NT2/D1 (cell line): ENCODE measurements around the gene HLA-DQB2.
"Not testable (repeated sequence)": the region's sequence is repeated elsewhere in the genome, so short reads cannot be mapped to it uniquely, and the experiment has no call there.

ENCODE experiments used
- DNase-seq: peaks from one replicate; pipeline ENCODE4 v3.0.0-alpha.2; 2011; ENCODE audit warnings: low read depth, low spot score
- H3K27me3 ChIP-seq: 2 replicates; pipeline ENCODE4 v1.6.0; 2011; ENCODE audit warnings: mild to moderate bottlenecking; ENCODE audit not compliant: insufficient read length, insufficient read depth
- H3K36me3 ChIP-seq: 2 replicates; pipeline ENCODE4 v1.6.1; 2011; ENCODE audit warnings: mild to moderate bottlenecking, low read length, mixed read lengths; ENCODE audit not compliant: insufficient read depth, insufficient read length
- H3K4me1 ChIP-seq: 2 replicates; pipeline ENCODE4 v1.5.1; 2011; ENCODE audit not compliant: insufficient read depth, insufficient read length
- H3K4me3 ChIP-seq: 2 replicates; pipeline ENCODE4 v1.5.1; 2011; ENCODE audit warnings: low read depth; ENCODE audit not compliant: insufficient read length
- H3K9ac ChIP-seq: 2 replicates; pipeline ENCODE4 v1.6.0; 2011; ENCODE audit warnings: low read depth; ENCODE audit not compliant: insufficient read length
- H3K9me3 ChIP-seq: 2 replicates; pipeline ENCODE4 v1.5.1; 2011; ENCODE audit warnings: mild to moderate bottlenecking, low read length; ENCODE audit not compliant: insufficient read depth
- SUZ12 ChIP-seq: IDR thresholded peaks from 2 replicates; pipeline ENCODE4 v1.6.1; 2011; ENCODE audit not compliant: insufficient read length, insufficient read depth; ENCODE audit errors: extremely low read depth
- YY1 ChIP-seq: IDR thresholded peaks from 2 replicates; pipeline ENCODE4 v1.6.1; 2011; ENCODE audit not compliant: insufficient read length, insufficient read depth
- ZNF274 ChIP-seq: IDR thresholded peaks from 2 replicates; pipeline ENCODE4 v1.6.1; 2011; ENCODE audit warnings: mild to moderate bottlenecking, low read depth, low read length

Gene HLA-DQB2

GRCh38 chr6:32763421-32763820, at the start of gene HLA-DQB2:
HLA-DQB2 (minus strand) TSS chr6:32763532; CDS start chr6:32763470, 62 bp downstream.
- H3K9me3 ChIP-seq = no peaks in the 10 kb centered on the region
- no peak within 1 kb of the TSS for H3K4me3 ChIP-seq
- H3K27me3 ChIP-seq = peaks cover 4% of the 10 kb centered on the region
- no peak for DNase-seq
- H3K4me1 ChIP-seq = no peaks in the 10 kb centered on the region
- TF ChIP-seq SUZ12 (no peak), ZNF274 (no peak), YY1 (no peak)
- H3K9ac ChIP-seq = no peak within 1 kb of the TSS
- H3K36me3 ChIP-seq = no peaks in the 10 kb centered on the region

GRCh38 chr6:32809171-32809570, 45.8 kb upstream of the HLA-DQB2 start:
- no peak overlapping the region for H3K9ac ChIP-seq
- H3K36me3 ChIP-seq = no peaks in the 10 kb centered on the region
- TF ChIP-seq YY1 = no peak
- TF ChIP-seq SUZ12 = no peak
- no peak for TF ChIP-seq ZNF274

GRCh38 chr6:32807020-32807580, 43.8 kb upstream of the HLA-DQB2 start:
- Histone ChIP-seq H3K36me3 (no peaks in the 10 kb centered on the region), H3K27me3 (no peaks in the 10 kb centered on the region), H3K9ac (no peak overlapping the region), H3K4me3 (no peak overlapping the region), H3K4me1 (no peaks in the 10 kb centered on the region), H3K9me3 (no peaks in the 10 kb centered on the region)
- TF ChIP-seq YY1 (no peak), SUZ12 (no peak), ZNF274 (no peak)
- DNase-seq = no peak

More at GRCh38 chr6:32809171-32809570, 45.8 kb upstream of the HLA-DQB2 start:
- Histone ChIP-seq H3K4me1 (no peaks in the 10 kb centered on the region), H3K4me3 (no peak overlapping the region), H3K9me3 (no peaks in the 10 kb centered on the region), H3K27me3 (no peaks in the 10 kb centered on the region)
- no peak for DNase-seq

GRCh38 chr6:32805404-32805803, 42.1 kb upstream of the HLA-DQB2 start:
- H3K4me3 ChIP-seq, H3K9me3 ChIP-seq, H3K4me1 ChIP-seq, H3K36me3 ChIP-seq, DNase-seq, H3K27me3 ChIP-seq, H3K9ac ChIP-seq: not testable (repeated sequence)

GRCh38 chr6:32803416-32803815, 40.1 kb upstream of the HLA-DQB2 start:
- TF ChIP-seq ZNF274 (no peak), YY1 (no peak), SUZ12 (no peak)
- no peak for DNase-seq
- H3K4me1 ChIP-seq = no peaks in the 10 kb centered on the region
- no peaks in the 10 kb centered on the region for H3K36me3 ChIP-seq
- no peak overlapping the region for H3K9ac ChIP-seq
- peaks cover 8% of the 10 kb centered on the region; the same call in 1 of the 2 replicates for H3K9me3 ChIP-seq
- H3K27me3 ChIP-seq = no peaks in the 10 kb centered on the region
- H3K4me3 ChIP-seq = no peak overlapping the region

GRCh38 chr6:32799740-32800139, 36.4 kb upstream of the HLA-DQB2 start:
- DNase-seq = no peak
- no peaks in the 10 kb centered on the region for H3K27me3 ChIP-seq
- H3K9ac ChIP-seq = no peak overlapping the region
- H3K36me3 ChIP-seq = no peaks in the 10 kb centered on the region
- peaks cover 2% of the 10 kb centered on the region for H3K4me1 ChIP-seq
- peaks cover 8% of the 10 kb centered on the region; the same call in 1 of the 2 replicates for H3K9me3 ChIP-seq
- no peak overlapping the region for H3K4me3 ChIP-seq
- TF ChIP-seq ZNF274 (no peak), YY1 (no peak), SUZ12 (no peak)

- TF ChIP-seq ZNF274 = no peak
- no peak for TF ChIP-seq YY1
- TF ChIP-seq SUZ12 = no peak
- Histone ChIP-seq H3K4me3 (no peak overlapping the region), H3K4me1 (peaks cover 2% of the 10 kb centered on the region), H3K9me3 (peaks cover 8% of the 10 kb centered on the region; the same call in 1 of the 2 replicates), H3K9ac (no peak overlapping the region), H3K36me3 (no peaks in the 10 kb centered on the region), H3K27me3 (no peaks in the 10 kb centered on the region)
- no peak for DNase-seq
These were observed 35.8 kb upstream of the HLA-DQB2 start for GRCh38 chr6:32799168-32799567.
